MM.1S (cell line): ENCODE measurements around the gene A2ML1.

Experiments used
- CTCF ChIP-seq: fragments of 300-600 bp; sonication (generic); IDR thresholded peaks from 2 replicates; pipeline ENCODE4 v1.5.1; 2016; ENCODE audit warnings: antibody characterized with exemption, low read length, mixed read lengths
- EZH2 ChIP-seq: fragments of 300-600 bp; sonication (generic); optimal IDR thresholded peaks from 2 replicates; pipeline ENCODE3; 2017; ENCODE audit warnings: low read depth, mild to moderate bottlenecking, antibody characterized with exemption, low read length, mixed read lengths

DNA sequence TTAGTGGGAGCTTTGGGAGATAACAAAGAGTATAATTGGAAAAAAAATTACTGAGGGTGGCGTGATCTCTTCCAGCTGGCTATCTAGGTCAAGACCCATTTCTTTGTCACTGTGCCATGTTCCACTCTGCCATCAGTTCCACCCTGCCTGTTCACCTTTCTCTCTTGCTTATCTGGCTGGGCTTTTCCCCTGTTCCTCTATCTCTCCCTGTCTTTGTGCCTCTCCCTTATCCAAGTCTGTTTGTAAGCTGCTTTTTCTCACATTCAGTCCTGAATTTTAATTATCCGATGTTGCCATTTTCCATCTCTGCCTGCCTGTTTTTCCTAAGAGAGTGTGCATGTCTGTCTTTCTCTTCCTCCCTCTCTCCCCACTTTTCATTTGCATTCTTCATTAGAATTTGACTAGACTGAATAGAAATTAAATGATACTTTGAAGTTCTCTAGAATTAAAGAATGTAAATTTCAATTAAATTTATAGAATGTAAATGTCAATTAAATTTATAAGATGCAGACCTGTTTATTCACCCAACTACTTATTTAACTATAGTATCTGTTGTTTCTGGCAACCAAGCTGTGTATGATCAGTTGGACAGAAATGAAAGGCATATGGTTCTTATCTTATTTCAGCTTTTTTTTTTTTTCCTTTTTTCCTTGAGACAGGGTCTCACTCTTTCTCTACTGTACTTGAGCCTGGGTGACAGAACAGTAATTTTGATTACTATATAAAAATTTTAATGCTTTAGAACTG is 40.9 kb upstream of the A2ML1 start:
- no peak for TF ChIP-seq CTCF
- no peak for TF ChIP-seq EZH2
